GM18861 (cell line): Measurements from ENCODE around the gene OR2T1.
"Not testable (repeated sequence)": the region's sequence is repeated elsewhere in the genome, so short reads cannot be mapped to it uniquely, and the experiment has no call there.

ENCODE experiments used
- ATAC-seq: cut with Tn5 transposase; IDR thresholded peaks from one replicate; pipeline ENCODE4 v1.9.1; 2021; ENCODE audit not compliant: unreplicated experiment

Gene OR2T1

GRCh38 chr1:248402748-248403147 lies at the start of gene OR2T1:
Gene OR2T1, plus strand, starts transcription at chr1:248403048. Its CDS starts 3,100 bp downstream, at chr1:248406148.
- ATAC-seq, result no peak

GRCh38 chr1:248359415-248359814 lies 43.4 kb upstream of the OR2T1 start:
- ATAC-seq, result no peak

GRCh38 chr1:248361121-248361715 lies 41.6 kb upstream of the OR2T1 start, which contains the start of gene OR2T4:
Gene OR2T4, plus strand, starts transcription at chr1:248361665. Its CDS starts 0 bp downstream, at chr1:248361665.
- no peak for ATAC-seq

GRCh38 chr1:248366609-248367008 lies 36.2 kb upstream of the OR2T1 start:
- no peak for ATAC-seq

- no peak for ATAC-seq
Measured at GRCh38 chr1:248372394-248372793, 30.5 kb upstream of the OR2T1 start.

GRCh38 chr1:248373761-248374160 lies 29.1 kb upstream of the OR2T1 start:
- ATAC-seq, result no peak

- ATAC-seq, result no peak
Measured at GRCh38 chr1:248375446-248375845, 27.4 kb upstream of the OR2T1 start, which contains the start of gene OR2T6. Gene OR2T6, plus strand, starts transcription at chr1:248375746. Its CDS starts 11,863 bp downstream, at chr1:248387609.

GRCh38 chr1:248376916-248377315 lies 25.9 kb upstream of the OR2T1 start:
- no peak for ATAC-seq

GRCh38 chr1:248380854-248381253 lies 22.0 kb upstream of the OR2T1 start:
- ATAC-seq, result no peak

GRCh38 chr1:248388426-248388825 lies 14.4 kb upstream of the OR2T1 start:
- ATAC-seq, result no peak

GRCh38 chr1:248393050-248393449 lies 9.8 kb upstream of the OR2T1 start:
- no peak for ATAC-seq

GRCh38 chr1:248404024-248404423 lies 1.2 kb downstream of the OR2T1 start:
- ATAC-seq, result no peak

GRCh38 chr1:248406721-248407692 lies 4.2 kb downstream of the OR2T1 start:
- no peak for ATAC-seq

- no peak for ATAC-seq
Measured at GRCh38 chr1:248416226-248416625, 13.4 kb downstream of the OR2T1 start.

- ATAC-seq, result no peak
Measured at GRCh38 chr1:248417854-248418253, 15.0 kb downstream of the OR2T1 start.

- no peak for ATAC-seq
Measured at GRCh38 chr1:248421384-248421783, 18.5 kb downstream of the OR2T1 start.

GRCh38 chr1:248427526-248428191 lies 24.8 kb downstream of the OR2T1 start:
- peak; percentile 28 for ATAC-seq

GRCh38 chr1:248428192-248428533 lies 25.3 kb downstream of the OR2T1 start:
- ATAC-seq, result peak; percentile 93

- ATAC-seq, result not testable (repeated sequence)
Measured at GRCh38 chr1:248431683-248432082, 28.8 kb downstream of the OR2T1 start.

GRCh38 chr1:248432201-248432600 lies 29.4 kb downstream of the OR2T1 start:
- ATAC-seq, result not testable (repeated sequence)

GRCh38 chr1:248433811-248434415 lies 31.1 kb downstream of the OR2T1 start:
- not testable (repeated sequence) for ATAC-seq
